WTC11 (cell line): ENCODE data around the gene HBD. TPM values are rescaled to one million over a fixed set of nuclear protein-coding genes. Genes with fewer than 3 reads are reported as not detected.
"Not testable (repeated sequence)": the region's sequence is repeated elsewhere in the genome, so short reads cannot be mapped to it uniquely, and the experiment has no call there.

Source experiments
- ATAC-seq: fragments of 200-7000 bp; cut with Tn5 transposase; 2 replicates; pipeline ENCODE4 v1.10.0; 2021; ENCODE audit warnings: mild to moderate bottlenecking, moderate library complexity
- CTCF ChIA-PET: fragments of 300-600 bp; sonication (Branson Sonifier 250); formaldehyde crosslinking; loops from one replicate; lab custom pipeline; 2021; ENCODE audit warnings: antibody characterized with exemption; lab: Charles Lee
- POLR2A ChIA-PET: fragments of 350-600 bp; sonication (Branson Sonifier 250); formaldehyde crosslinking; loops from one replicate; lab custom pipeline; 2021; ENCODE audit warnings: antibody characterized with exemption; lab: Charles Lee
- DNase-seq: peaks from one replicate; pipeline ENCODE4 v3.0.0; 2021; ENCODE audit warnings: low spot score
- H3K27ac Mint-ChIP-seq: 2 replicates; pipeline ENCODE4 v1.8.0; 2021; ENCODE audit warnings: mixed read lengths
- H3K27me3 Mint-ChIP-seq: 2 replicates; pipeline ENCODE4 v1.8.0; 2021; ENCODE audit warnings: low read depth, mild to moderate bottlenecking, moderate library complexity, mixed read lengths
- H3K36me3 Mint-ChIP-seq: 2 replicates; pipeline ENCODE4 v1.8.0; 2021; ENCODE audit warnings: mixed read lengths
- H3K4me1 Mint-ChIP-seq: 2 replicates; pipeline ENCODE4 v1.8.0; 2022; ENCODE audit warnings: mixed read lengths
- H3K4me3 Mint-ChIP-seq: 2 replicates; pipeline ENCODE4 v1.8.0; 2021; ENCODE audit warnings: mild to moderate bottlenecking, moderate library complexity, mixed read lengths
- H3K9me3 Mint-ChIP-seq: 2 replicates; pipeline ENCODE4 v1.8.0; 2021; ENCODE audit warnings: mixed read lengths
- AFF4 ChIP-seq: sonication (generic); formaldehyde crosslinking; IDR thresholded peaks from 2 replicates; pipeline ENCODE4 v1.8.1; 2023; ENCODE audit warnings: mild to moderate bottlenecking, missing genetic modification reagents, borderline replicate concordance
- ARID4B ChIP-seq: sonication (generic); formaldehyde crosslinking; IDR thresholded peaks from 2 replicates; pipeline ENCODE4 v1.8.0; 2023; ENCODE audit warnings: missing genetic modification reagents, mild to moderate bottlenecking, borderline replicate concordance
- GRHL2 ChIP-seq: fragments of 250-450 bp; sonication (Bioruptor Pico); IDR thresholded peaks from 2 replicates; pipeline ENCODE4 v1.8.0; 2022; ENCODE audit warnings: mild to moderate bottlenecking, moderate library complexity; ENCODE audit not compliant: insufficient replicate concordance, severe bottlenecking
- HMGA2 ChIP-seq: fragments of 250-450 bp; sonication (Bioruptor Pico); IDR thresholded peaks from 2 replicates; pipeline ENCODE4 v1.4.0; 2021; ENCODE audit warnings: mild to moderate bottlenecking, moderate library complexity
- JUN ChIP-seq: sonication (generic); formaldehyde crosslinking; IDR thresholded peaks from 2 replicates; pipeline ENCODE4 v1.8.0; 2023; ENCODE audit warnings: mild to moderate bottlenecking, missing genetic modification reagents
- MAX ChIP-seq: sonication (generic); formaldehyde crosslinking; IDR thresholded peaks from 2 replicates; pipeline ENCODE4 v1.8.0; 2022; ENCODE audit warnings: mild to moderate bottlenecking, missing genetic modification reagents
- MLX ChIP-seq: sonication (generic); formaldehyde crosslinking; IDR thresholded peaks from 2 replicates; pipeline ENCODE4 v1.8.1; 2023; ENCODE audit warnings: mild to moderate bottlenecking, missing genetic modification reagents, moderate library complexity
- MXD4 ChIP-seq: fragments of 250-450 bp; sonication (Bioruptor Pico); IDR thresholded peaks from 2 replicates; pipeline ENCODE4 v1.8.0; 2021; ENCODE audit warnings: mild to moderate bottlenecking, moderate library complexity, borderline replicate concordance
- NFE2L1 ChIP-seq: sonication (generic); formaldehyde crosslinking; IDR thresholded peaks from 2 replicates; pipeline ENCODE4 v1.8.1; 2023; ENCODE audit warnings: missing genetic modification reagents
- NR3C1 ChIP-seq: sonication (generic); formaldehyde crosslinking; conservative IDR thresholded peaks from 2 replicates; pipeline ENCODE4 v1.8.1; 2023; ENCODE audit warnings: low read depth, mild to moderate bottlenecking, missing genetic modification reagents
- SMAD4 ChIP-seq: sonication (generic); formaldehyde crosslinking; IDR thresholded peaks from 2 replicates; pipeline ENCODE4 v1.8.0; 2022; ENCODE audit warnings: mild to moderate bottlenecking, missing genetic modification reagents
- SOX15 ChIP-seq: fragments of 250-450 bp; sonication (Bioruptor Pico); IDR thresholded peaks from 2 replicates; pipeline ENCODE4 v1.9.0; 2021; ENCODE audit warnings: mild to moderate bottlenecking
- ZNF281 ChIP-seq: sonication (generic); formaldehyde crosslinking; IDR thresholded peaks from 2 replicates; pipeline ENCODE4 v1.8.0; 2023; ENCODE audit warnings: mild to moderate bottlenecking, missing genetic modification reagents
- total RNA-seq: library from RNA; stranded (reverse); gene quantifications from 3 replicates; pipeline ENCODE4 v1.2.3, GENCODE V29; 2021

The HBD gene
- total RNA-seq, 1 experiment from 2014 or later: not detected

GRCh38 chr11:5252919-5253265, 18.6 kb upstream of the HBD start (continued):
- TF ChIP-seq GRHL2: no peak
- no peak for TF ChIP-seq HMGA2

GRCh38 chr11:5252192-5252918, 18.1 kb upstream of the HBD start:
- no peak for ATAC-seq
- TF ChIP-seq NR3C1 (CRISPR knock-in tag) (no peak), GRHL2 (no peak), MAX (CRISPR knock-in tag) (no peak), MLX (no peak)
- Mint-ChIP-seq H3K27ac (no peak overlapping the region), H3K36me3 (no peaks in the 10 kb centered on the region), H3K9me3 (no peaks in the 10 kb centered on the region), H3K4me1 (peaks cover 6% of the 10 kb centered on the region), H3K27me3 (peaks cover 26% of the 10 kb centered on the region), H3K4me3 (no peak overlapping the region)
- no peak for DNase-seq
- ChIA-PET CTCF (no interaction called here), POLR2A (no interaction called here)

GRCh38 chr11:5251746-5252145, 17.5 kb upstream of the HBD start:
- no peak overlapping the region for H3K4me3 Mint-ChIP-seq
- no peaks in the 10 kb centered on the region for H3K36me3 Mint-ChIP-seq
- ChIA-PET POLR2A (no interaction called here), CTCF (no interaction called here)
- H3K4me1 Mint-ChIP-seq: peaks cover 2% of the 10 kb centered on the region
- DNase-seq (no peak), ATAC-seq (no peak)
- H3K9me3 Mint-ChIP-seq: no peaks in the 10 kb centered on the region
- peaks cover 23% of the 10 kb centered on the region for H3K27me3 Mint-ChIP-seq
- H3K27ac Mint-ChIP-seq: no peak overlapping the region
- no peak for TF ChIP-seq NFE2L1
- TF ChIP-seq ARID4B (CRISPR knock-in tag): no peak
- TF ChIP-seq ZNF281 (CRISPR knock-in tag): no peak
- no peak for TF ChIP-seq SMAD4 (CRISPR knock-in tag)
- no peak for TF ChIP-seq HMGA2
- no peak for TF ChIP-seq MAX (CRISPR knock-in tag)

- TF ChIP-seq AFF4 (CRISPR knock-in tag): no peak
- TF ChIP-seq JUN (CRISPR knock-in tag): no peak
- TF ChIP-seq MXD4 (CRISPR knock-in tag): no peak
- no peak for TF ChIP-seq SOX15
Observed at GRCh38 chr11:5250543-5251204, 16.4 kb upstream of the HBD start.

GRCh38 chr11:5249807-5250396, 15.6 kb upstream of the HBD start, which contains the start of gene HBG1:
TSS of gene HBG1 (minus strand) at chr11:5249857. CDS start at chr11:5249804, 53 bp downstream.
- CTCF ChIA-PET, POLR2A ChIA-PET, H3K36me3 Mint-ChIP-seq: not testable (repeated sequence)

More at GRCh38 chr11:5250543-5251204, 16.4 kb upstream of the HBD start:
- H3K9me3 Mint-ChIP-seq: no peaks in the 10 kb centered on the region
- ATAC-seq (no peak), DNase-seq (no peak)
- H3K27ac Mint-ChIP-seq: no peak overlapping the region
- ChIA-PET CTCF (no interaction called here), POLR2A (no interaction called here)
- no peaks in the 10 kb centered on the region for H3K4me1 Mint-ChIP-seq
- H3K27me3 Mint-ChIP-seq: peaks cover 12% of the 10 kb centered on the region
- H3K36me3 Mint-ChIP-seq: no peaks in the 10 kb centered on the region
- no peak overlapping the region for H3K4me3 Mint-ChIP-seq

More at GRCh38 chr11:5249807-5250396, 15.6 kb upstream of the HBD start, which contains the start of gene HBG1:
- H3K27me3 Mint-ChIP-seq, DNase-seq, H3K4me3 Mint-ChIP-seq, H3K9me3 Mint-ChIP-seq, ATAC-seq, H3K27ac Mint-ChIP-seq, H3K4me1 Mint-ChIP-seq: not testable (repeated sequence)
